CD4-positive, alpha-beta T cell (primary cell): Measurements from ENCODE around the gene MBNL1. TPM values are rescaled to one million over a fixed set of nuclear protein-coding genes. Genes with fewer than 3 reads are reported as not detected.

ENCODE experiments used
- ATAC-seq: fragments of 200-7000 bp; cut with Tn5 transposase; one replicate; pipeline ENCODE4 v1.10.0; 2022; ENCODE audit warnings: mild to moderate bottlenecking; ENCODE audit not compliant: poor library complexity
- CTCF ChIA-PET: fragments of 350-600 bp; sonication (Branson Sonifier 250); formaldehyde crosslinking; loops from one replicate; lab custom pipeline; 2021; ENCODE audit warnings: antibody characterized with exemption, inconsistent platforms; lab: Charles Lee
- POLR2A ChIA-PET: fragments of 350-600 bp; sonication (Branson Sonifier 250); formaldehyde crosslinking; loops from one replicate; lab custom pipeline; 2021; ENCODE audit warnings: antibody characterized with exemption, inconsistent platforms; lab: Charles Lee
- DNase-seq, 14 experiments: peaks; one replicate each; pipeline ENCODE4 v3.0.0-alpha.2; 2013 to 2020; ENCODE audit warnings: mixed read lengths in 2 of 14
- H3K27ac ChIP-seq, 2 donors: one replicate each; pipeline versions ENCODE4 v1.5.1 to v1.7.0; 2013; ENCODE audit warnings: low read length in 2 of 2, low read depth in 1 of 2, mild to moderate bottlenecking in 1 of 2
- H3K27me3 ChIP-seq, 2 experiments: 1 replicate in 1 of 2; 2 replicates in 1 of 2; pipeline versions ENCODE4 v1.6.1 to v1.7.0; 2013; ENCODE audit warnings: low read length in 2 of 2, control low read depth in 1 of 2, mild to moderate bottlenecking in 1 of 2, moderate library complexity in 1 of 2; ENCODE audit not compliant: insufficient read depth in 2 of 2, control insufficient read depth in 1 of 2
- H3K36me3 ChIP-seq: one replicate; pipeline ENCODE4 v1.6.1; 2013; ENCODE audit warnings: low read length, control low read depth; ENCODE audit not compliant: insufficient read depth
- H3K4me1 ChIP-seq: one replicate; pipeline ENCODE4 v1.6.1; 2013; ENCODE audit warnings: low read length, control low read depth; ENCODE audit not compliant: insufficient read depth
- H3K4me3 ChIP-seq: one replicate; pipeline ENCODE4 v1.5.1; 2013; ENCODE audit warnings: mild to moderate bottlenecking, low read length, moderate library complexity
- H3K9me3 ChIP-seq, 2 experiments: 1 replicate in 1 of 2; 2 replicates in 1 of 2; pipeline versions ENCODE4 v1.6.1 to v1.7.0; 2013; ENCODE audit warnings: low read length in 2 of 2, mild to moderate bottlenecking in 2 of 2, control low read depth in 1 of 2, moderate library complexity in 1 of 2; ENCODE audit not compliant: control insufficient read depth in 1 of 2, insufficient read depth in 1 of 2
- H3K27ac Mint-ChIP-seq: one replicate; pipeline ENCODE4 v1.8.0; 2020; ENCODE audit warnings: mixed read lengths
- H3K27me3 Mint-ChIP-seq: one replicate; pipeline ENCODE4 v1.8.0; 2021; ENCODE audit warnings: mixed read lengths
- H3K36me3 Mint-ChIP-seq: one replicate; pipeline ENCODE4 v1.8.0; 2021; ENCODE audit warnings: low read depth, mixed read lengths
- H3K4me1 Mint-ChIP-seq: one replicate; pipeline ENCODE4 v1.8.0; 2021; ENCODE audit warnings: low read depth, mixed read lengths
- H3K4me3 Mint-ChIP-seq: one replicate; pipeline ENCODE4 v1.8.0; 2020; ENCODE audit warnings: mild to moderate bottlenecking, mixed read lengths
- H3K9me3 Mint-ChIP-seq: one replicate; pipeline ENCODE4 v1.8.0; 2020; ENCODE audit warnings: mixed read lengths
- CTCF ChIP-seq: fragments of 200-600 bp; IDR thresholded peaks from one replicate; pipeline ENCODE4 v1.8.0; 2022; ENCODE audit warnings: antibody characterized with exemption, mild to moderate bottlenecking
- intact Hi-C, 2 experiments: fragments of 100-400 bp; cut with DNase I in 1 of 2; cut with micrococcal nuclease in 1 of 2; formaldehyde crosslinking; loops; one replicate each; pipeline versions ENCODE4 v1.15.1 to v1.9.0; 2023 to 2025; cut with DNase I, micrococcal nuclease
- total RNA-seq, 174 experiments: library from RNA in 2 of 174; stranded (reverse) in 2 of 174; gene quantifications; one replicate each; pipeline ENCODE4 v1.2.3 and lab custom pipeline; 2021 to 2026

The MBNL1 gene
- total RNA-seq, 2 experiments from 2014 or later: 551 to 561 TPM

- H3K4me3 Mint-ChIP-seq: peak overlapping the region; percentile 23
Observed at GRCh38 chr3:152313430-152313829, 44.7 kb downstream of the MBNL1 start.

GRCh38 chr3:152313914-152314313 is 45.2 kb downstream of the MBNL1 start:
- CTCF ChIA-PET: no interaction called here
- H3K27ac Mint-ChIP-seq: peak overlapping the region; percentile 91
- H3K36me3 Mint-ChIP-seq: peaks cover 84% of the 10 kb centered on the region

More at GRCh38 chr3:152313430-152313829, 44.7 kb downstream of the MBNL1 start:
- ChIA-PET POLR2A (interaction anchor here (0.9 to 1.4 kb wide), 3 partner anchors 15 to 51 kb away, joined by 3 to 4 read pairs (median 3); no protein-coding TSS in a partner anchor), CTCF (interaction anchor here (1.5 kb wide), 1 partner anchor 13 kb away, joined by 4 read pairs; no protein-coding TSS in a partner anchor)
- H3K36me3 ChIP-seq: peaks cover 41% of the 10 kb centered on the region
- TF ChIP-seq CTCF: no peak
- intact Hi-C loops: no loop called here
- Mint-ChIP-seq H3K27me3 (no peaks in the 10 kb centered on the region), H3K4me1 (peaks cover 85% of the 10 kb centered on the region), H3K9me3 (peaks cover 2% of the 10 kb centered on the region), H3K36me3 (peaks cover 84% of the 10 kb centered on the region), H3K27ac (peak overlapping the region; percentile 91)
- H3K27me3 ChIP-seq: no peaks in the 10 kb centered on the region
- H3K4me3 ChIP-seq: no peak overlapping the region
- peaks cover 0 to 5% of the 10 kb centered on the region in 2 experiments for H3K9me3 ChIP-seq
- ATAC-seq (no peak), DNase-seq (no peak)
- peaks cover 35% of the 10 kb centered on the region for H3K4me1 ChIP-seq
- H3K27ac ChIP-seq: no peak overlapping the region

GRCh38 chr3:152314677-152315353 is 46.1 kb downstream of the MBNL1 start:
- ChIA-PET CTCF (interaction anchor here (1.1 kb wide), 1 partner anchor 243 kb away, joined by 3 read pairs; no protein-coding TSS in a partner anchor), POLR2A (interaction anchor here (0.8 to 1.0 kb wide), 2 partner anchors 9 kb away, joined by 3 to 4 read pairs; no protein-coding TSS in a partner anchor)
- Histone ChIP-seq H3K4me3 (no peak overlapping the region), H3K36me3 (peaks cover 42% of the 10 kb centered on the region), H3K27ac (no peak overlapping the region), H3K27me3 (no peaks in the 10 kb centered on the region), H3K9me3 (peaks cover 0 to 5% of the 10 kb centered on the region in 2 experiments), H3K4me1 (peaks cover 28% of the 10 kb centered on the region)
- no peak for ATAC-seq
- Mint-ChIP-seq H3K4me3 (peak overlapping the region; percentile 78), H3K27me3 (no peaks in the 10 kb centered on the region), H3K36me3 (peaks cover 83% of the 10 kb centered on the region), H3K9me3 (peaks cover 2% of the 10 kb centered on the region), H3K4me1 (peaks cover 85% of the 10 kb centered on the region), H3K27ac (peak overlapping the region; percentile 91)
- no peak for TF ChIP-seq CTCF
- DNase-seq: no peak
- intact Hi-C loops: no loop called here

More at GRCh38 chr3:152313914-152314313, 45.2 kb downstream of the MBNL1 start:
- Histone ChIP-seq H3K36me3 (peaks cover 39% of the 10 kb centered on the region), H3K9me3 (peaks cover 0 to 5% of the 10 kb centered on the region in 2 experiments), H3K27me3 (no peaks in the 10 kb centered on the region), H3K4me3 (no peak overlapping the region), H3K4me1 (peaks cover 31% of the 10 kb centered on the region), H3K27ac (no peak overlapping the region)
- H3K27me3 Mint-ChIP-seq: no peaks in the 10 kb centered on the region
- H3K4me1 Mint-ChIP-seq: peaks cover 85% of the 10 kb centered on the region
- peaks cover 2% of the 10 kb centered on the region for H3K9me3 Mint-ChIP-seq
- intact Hi-C loops: no loop called here
- peak overlapping the region; percentile 78 for H3K4me3 Mint-ChIP-seq
- no peak for TF ChIP-seq CTCF
- DNase-seq (no peak), ATAC-seq (no peak)
- POLR2A ChIA-PET: interaction anchor here (0.8 to 1.4 kb wide), 4 partner anchors 8 to 50 kb away, joined by 3 to 4 read pairs (median 4); no protein-coding TSS in a partner anchor
